Measurements from ENCODE around the gene CPT1B. TPM values are rescaled to one million over a fixed set of nuclear protein-coding genes. Genes with fewer than 3 reads are reported as not detected.

Gene CPT1B
- total RNA-seq, 1 donor from 2014 or later, result 62.3 TPM

- no peak for DNase-seq (ENCODE audit: low spot score)
Measured at GRCh38 chr22:50585781-50586180, 7.6 kb upstream of the CPT1B start.

DNA sequence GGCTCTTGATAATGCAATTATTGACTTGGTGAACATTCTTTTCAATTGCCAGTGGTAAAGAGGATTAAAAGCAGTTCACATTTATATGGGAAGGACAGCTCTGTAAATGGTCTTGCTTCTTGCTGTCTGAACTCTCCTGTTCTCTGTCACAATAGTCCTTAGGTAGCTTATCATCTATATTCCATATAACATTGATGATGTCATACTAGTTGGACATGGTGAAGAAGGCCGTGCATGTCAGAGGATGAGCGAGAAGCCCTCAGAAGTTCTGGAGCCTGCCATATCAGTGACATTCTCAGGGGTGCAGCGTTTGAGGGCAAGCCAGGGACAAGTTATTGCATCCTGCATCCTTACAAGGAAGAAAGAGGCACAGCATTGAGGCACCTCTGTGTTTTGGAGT, 7.0 kb upstream of the CPT1B start:
- no peak for DNase-seq (ENCODE audit: low spot score)

- no peak for DNase-seq (ENCODE audit: low spot score)
Measured at GRCh38 chr22:50584106-50585096, 6.2 kb upstream of the CPT1B start.

- no peak for DNase-seq (ENCODE audit: low spot score)
Measured at GRCh38 chr22:50583294-50583861, 5.2 kb upstream of the CPT1B start.

DNA sequence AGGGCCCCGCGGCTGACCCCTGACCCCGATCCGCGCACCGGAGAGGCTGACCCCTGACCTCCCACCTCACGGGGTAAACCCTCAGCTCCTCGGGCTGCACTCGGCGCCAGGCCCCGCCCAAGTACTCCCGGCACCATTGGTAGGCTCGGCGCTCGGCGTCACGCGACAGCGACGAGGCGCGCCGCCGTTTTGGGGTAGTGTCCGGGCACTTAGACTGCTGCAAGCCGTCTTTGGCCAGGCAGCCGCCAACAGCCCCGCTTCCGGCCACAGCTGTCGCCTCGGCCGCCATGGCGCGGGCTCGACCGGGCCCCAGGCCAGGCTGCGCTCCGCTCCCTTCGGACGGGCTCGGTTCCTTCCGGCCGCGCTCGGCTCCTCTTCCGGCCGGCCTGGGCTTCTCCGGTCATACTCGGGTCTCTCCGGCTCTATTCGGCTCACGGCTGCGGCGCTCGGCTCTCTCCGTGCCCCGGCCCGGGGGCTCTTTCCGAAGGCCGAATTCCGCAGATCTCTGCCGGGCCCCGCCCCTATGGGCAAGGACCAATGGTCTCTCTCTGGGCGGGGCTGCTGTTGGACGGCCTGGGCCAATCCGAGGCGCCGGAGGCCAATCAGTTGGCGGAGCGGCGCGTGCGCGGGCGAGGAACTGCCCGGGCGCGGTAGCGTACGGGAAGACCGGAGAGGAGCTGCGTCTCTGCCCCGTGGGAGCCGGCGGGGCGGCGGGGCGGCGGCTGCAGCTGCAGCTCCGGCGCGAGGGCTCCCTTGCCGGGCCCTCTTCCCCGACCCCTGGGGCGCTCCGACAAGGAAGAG, 4.5 kb upstream of the CPT1B start, which contains the start of gene CHKB:
Gene CHKB (minus strand): TSS at position 357 of the 801 bp plus-strand sequence. CDS start 68 bp downstream, at position 289.
- peak; percentile 99 for DNase-seq (ENCODE audit: low spot score)

GRCh38 chr22:50581950-50582492, 3.8 kb upstream of the CPT1B start:
- DNase-seq (ENCODE audit: low spot score), result no peak

- DNase-seq (ENCODE audit: low spot score), result no peak
Measured at GRCh38 chr22:50581031-50581949, 3.1 kb upstream of the CPT1B start.

- no peak for DNase-seq (ENCODE audit: low spot score)
Measured at GRCh38 chr22:50579752-50580151, 1.5 kb upstream of the CPT1B start.

DNA sequence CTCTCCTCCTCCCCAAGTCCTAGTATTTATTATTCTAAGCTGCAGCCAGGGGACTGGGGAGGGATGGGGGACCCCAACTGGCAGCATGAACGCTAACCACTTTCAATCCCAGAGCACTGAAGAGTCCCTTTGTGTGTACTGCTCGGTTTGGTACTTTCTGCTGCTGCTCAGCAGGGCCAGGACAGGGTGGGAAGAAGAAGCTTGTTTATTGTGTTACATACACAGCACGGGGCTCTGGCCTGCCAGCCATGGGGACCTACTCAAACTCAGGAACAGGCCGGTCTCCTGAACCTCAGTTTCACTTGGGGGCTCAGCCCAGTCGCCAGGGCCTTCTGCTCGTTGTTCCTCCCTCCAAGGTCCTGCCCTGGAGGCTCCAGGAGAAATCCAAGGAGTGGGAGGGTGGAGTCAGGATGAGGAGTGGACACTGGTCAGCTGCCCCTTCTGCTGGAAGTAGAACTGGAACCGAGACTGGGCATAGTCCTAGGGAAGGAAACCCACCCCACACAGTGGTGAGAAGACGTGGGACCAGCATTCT, 616 bp upstream of the CPT1B start:
- no peak for DNase-seq (ENCODE audit: low spot score)

- no peak for DNase-seq (ENCODE audit: low spot score)
Measured at GRCh38 chr22:50577697-50577986, 585 bp downstream of the CPT1B start.

- DNase-seq (ENCODE audit: low spot score), result no peak
Measured at GRCh38 chr22:50576806-50577696, 1.2 kb downstream of the CPT1B start.

GRCh38 chr22:50576070-50576469, 2.2 kb downstream of the CPT1B start:
- no peak for DNase-seq (ENCODE audit: low spot score)

GRCh38 chr22:50575426-50575941, 2.7 kb downstream of the CPT1B start:
- DNase-seq (ENCODE audit: low spot score), result no peak

DNA sequence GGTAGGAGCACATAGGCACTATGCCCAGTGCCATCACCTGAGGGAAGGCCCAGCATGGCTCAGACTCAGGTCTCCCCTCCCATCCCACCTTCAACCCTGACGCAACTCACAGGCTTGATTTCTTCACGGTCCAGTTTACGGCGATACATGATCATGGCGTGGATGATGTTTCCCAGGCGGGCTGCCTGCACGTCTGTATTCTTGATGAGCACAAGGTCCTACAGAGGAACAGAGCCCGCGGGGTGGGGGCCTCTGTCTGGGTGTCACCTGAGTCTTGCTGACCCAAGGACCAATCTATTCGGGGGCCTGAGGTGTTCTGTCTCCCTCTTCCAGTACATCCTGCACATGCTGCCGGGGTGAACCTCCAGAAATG, 3.9 kb downstream of the CPT1B start:
- no peak for DNase-seq (ENCODE audit: low spot score)

GRCh38 chr22:50573491-50574382, 4.5 kb downstream of the CPT1B start:
- DNase-seq (ENCODE audit: low spot score), result no peak

GRCh38 chr22:50572965-50573364, 5.3 kb downstream of the CPT1B start:
- no peak for DNase-seq (ENCODE audit: low spot score)

DNA sequence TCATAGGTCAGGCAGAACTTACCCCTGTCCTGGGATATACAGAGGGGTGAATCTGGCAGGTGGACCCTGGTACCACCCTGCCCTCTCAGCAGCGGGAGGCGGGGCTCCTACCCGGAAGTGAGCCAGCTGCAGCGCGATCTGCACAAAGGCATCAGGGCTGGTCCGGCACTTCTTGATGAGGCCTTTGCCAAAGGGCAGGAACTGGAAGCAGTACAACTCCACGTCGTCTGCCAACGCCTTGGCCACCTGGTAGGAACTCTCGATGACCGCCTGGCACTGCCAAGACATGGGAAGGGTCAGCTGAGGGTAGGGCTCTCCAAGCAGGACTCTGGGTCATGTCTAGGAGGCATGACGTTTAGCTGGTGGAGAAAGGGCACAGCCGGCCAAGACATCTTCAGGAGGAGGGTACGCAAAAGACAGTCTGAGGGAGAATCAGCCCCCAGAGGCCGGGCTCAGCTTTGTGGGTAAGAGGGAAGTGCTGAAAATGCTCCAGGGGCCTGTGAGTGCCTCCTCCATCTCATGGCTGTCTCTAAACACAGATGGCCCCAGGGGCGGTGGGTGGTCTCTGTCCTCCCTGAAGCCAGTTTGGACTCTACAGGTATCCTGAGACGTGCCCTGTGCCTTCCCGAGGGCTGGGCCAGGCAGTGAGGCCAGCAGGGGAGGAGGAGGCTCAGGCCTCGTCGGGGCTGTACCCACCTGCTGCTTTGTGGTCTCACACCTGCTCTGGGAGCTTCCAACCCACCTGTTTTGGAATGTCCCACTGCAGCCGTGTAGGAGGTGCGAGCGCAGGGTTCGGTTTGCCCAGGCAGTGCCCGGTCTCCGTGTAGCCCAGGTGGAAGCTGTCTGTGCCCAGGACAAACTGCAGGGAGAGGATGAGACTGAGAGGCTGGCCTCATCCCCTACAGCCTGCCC, 6.7 kb downstream of the CPT1B start:
- DNase-seq (ENCODE audit: low spot score), result no peak

All from ureter (tissue), 1 donor.